GM18858 (cell line): ENCODE measurements around the gene ANXA1.

ENCODE experiments used
- ATAC-seq: cut with Tn5 transposase; IDR thresholded peaks from one replicate; pipeline ENCODE4 v1.9.1; 2021; ENCODE audit not compliant: unreplicated experiment

The ANXA1 gene, protein sequence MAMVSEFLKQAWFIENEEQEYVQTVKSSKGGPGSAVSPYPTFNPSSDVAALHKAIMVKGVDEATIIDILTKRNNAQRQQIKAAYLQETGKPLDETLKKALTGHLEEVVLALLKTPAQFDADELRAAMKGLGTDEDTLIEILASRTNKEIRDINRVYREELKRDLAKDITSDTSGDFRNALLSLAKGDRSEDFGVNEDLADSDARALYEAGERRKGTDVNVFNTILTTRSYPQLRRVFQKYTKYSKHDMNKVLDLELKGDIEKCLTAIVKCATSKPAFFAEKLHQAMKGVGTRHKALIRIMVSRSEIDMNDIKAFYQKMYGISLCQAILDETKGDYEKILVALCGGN

GRCh38 chr9:73151653-73152542, at the start of gene ANXA1:
ANXA1 (plus strand) TSS chr9:73151865; CDS start chr9:73158536, 6,671 bp downstream.
- ATAC-seq: no peak

DNA sequence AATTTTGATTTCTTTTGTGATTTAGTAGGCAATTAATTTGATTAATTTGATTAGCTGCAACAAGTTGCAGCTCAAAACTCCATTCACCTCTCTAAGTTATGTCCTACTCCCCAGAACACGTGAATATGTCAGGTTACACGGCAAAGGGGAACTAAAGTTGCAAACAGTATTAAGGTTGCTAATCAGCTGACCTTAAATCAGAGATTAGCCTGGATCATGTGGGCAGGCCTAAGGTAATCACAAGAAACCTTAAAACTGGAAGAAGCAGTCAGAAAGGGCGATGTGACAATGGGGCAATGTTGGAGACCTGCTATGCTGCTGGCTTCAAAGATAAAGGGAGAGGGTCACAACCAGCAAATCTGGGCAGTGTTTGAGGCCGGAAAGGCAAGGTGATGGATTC, 47.3 kb upstream of the ANXA1 start:
- no peak for ATAC-seq

DNA sequence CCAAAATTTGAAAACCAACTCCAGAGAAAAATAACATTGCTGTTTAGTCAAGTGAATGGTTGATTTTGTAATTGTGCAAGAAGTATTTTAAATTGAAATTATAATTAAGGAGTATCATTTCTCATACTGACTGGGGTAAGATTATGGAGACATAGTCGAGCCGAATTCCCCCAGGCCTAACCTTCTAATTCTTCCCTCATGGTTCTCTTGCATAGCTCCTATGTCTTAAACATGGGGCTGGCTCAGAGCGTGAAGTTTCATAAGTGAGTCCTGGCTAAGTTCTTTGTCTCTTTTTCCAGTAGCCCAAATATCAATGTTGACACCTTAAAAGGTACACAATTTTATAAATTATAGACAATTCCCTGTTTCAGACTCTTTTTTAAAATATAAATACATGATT, 46.7 kb upstream of the ANXA1 start:
- no peak for ATAC-seq

DNA sequence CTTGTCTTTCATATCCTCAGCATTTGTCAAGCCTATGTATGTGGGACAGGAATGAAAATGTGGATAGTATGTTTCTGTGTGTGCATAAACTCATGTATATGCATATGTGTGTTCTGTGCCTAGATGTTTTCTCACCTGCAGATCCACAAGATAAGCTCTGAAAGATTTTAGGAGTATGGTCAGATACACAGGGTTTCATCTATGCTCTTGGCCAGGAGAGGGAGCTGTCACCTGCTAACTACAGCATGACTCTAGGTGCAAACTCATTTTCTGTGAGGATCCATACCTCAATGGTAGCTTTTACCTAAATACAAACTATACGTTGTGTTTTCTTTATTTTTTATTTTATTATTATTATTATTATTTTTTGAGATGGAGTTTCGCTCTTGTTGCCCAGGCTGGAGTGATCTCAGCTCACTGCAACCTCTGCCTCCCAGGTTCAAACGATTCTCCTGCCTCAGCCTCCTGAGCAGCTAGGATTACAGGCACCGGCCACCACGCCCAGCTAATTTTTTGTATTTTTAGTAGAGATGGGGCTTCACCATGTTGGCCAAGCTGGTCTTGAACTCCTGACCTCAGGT, 44.1 kb upstream of the ANXA1 start:
- ATAC-seq: peak; percentile 87

- no peak for ATAC-seq
Measured at GRCh38 chr9:73114058-73114457, 37.6 kb upstream of the ANXA1 start.

DNA sequence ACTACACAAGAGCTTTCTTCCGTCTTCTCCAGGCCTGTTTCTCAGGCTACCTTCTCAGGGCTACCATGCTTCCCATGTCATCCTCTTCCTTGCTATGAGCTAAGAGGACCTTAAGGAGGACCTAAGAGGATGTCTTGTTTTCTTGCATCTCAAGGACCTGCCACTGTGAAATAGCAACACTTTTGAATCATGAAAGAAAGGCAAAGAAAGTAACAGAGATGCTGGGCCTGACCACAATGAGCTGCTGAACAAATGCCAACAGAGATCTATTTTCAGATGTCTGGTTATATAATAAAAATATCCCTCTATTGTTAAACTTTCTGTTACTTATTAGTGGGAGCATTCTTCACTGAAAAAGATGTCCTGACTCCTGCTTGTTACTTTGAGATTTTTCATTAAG, 36.7 kb upstream of the ANXA1 start:
- no peak for ATAC-seq

- ATAC-seq: no peak
Measured at GRCh38 chr9:73116031-73116430, 35.6 kb upstream of the ANXA1 start.

GRCh38 chr9:73116880-73117279, 34.8 kb upstream of the ANXA1 start:
- no peak for ATAC-seq

GRCh38 chr9:73118286-73118685, 33.4 kb upstream of the ANXA1 start:
- no peak for ATAC-seq

DNA sequence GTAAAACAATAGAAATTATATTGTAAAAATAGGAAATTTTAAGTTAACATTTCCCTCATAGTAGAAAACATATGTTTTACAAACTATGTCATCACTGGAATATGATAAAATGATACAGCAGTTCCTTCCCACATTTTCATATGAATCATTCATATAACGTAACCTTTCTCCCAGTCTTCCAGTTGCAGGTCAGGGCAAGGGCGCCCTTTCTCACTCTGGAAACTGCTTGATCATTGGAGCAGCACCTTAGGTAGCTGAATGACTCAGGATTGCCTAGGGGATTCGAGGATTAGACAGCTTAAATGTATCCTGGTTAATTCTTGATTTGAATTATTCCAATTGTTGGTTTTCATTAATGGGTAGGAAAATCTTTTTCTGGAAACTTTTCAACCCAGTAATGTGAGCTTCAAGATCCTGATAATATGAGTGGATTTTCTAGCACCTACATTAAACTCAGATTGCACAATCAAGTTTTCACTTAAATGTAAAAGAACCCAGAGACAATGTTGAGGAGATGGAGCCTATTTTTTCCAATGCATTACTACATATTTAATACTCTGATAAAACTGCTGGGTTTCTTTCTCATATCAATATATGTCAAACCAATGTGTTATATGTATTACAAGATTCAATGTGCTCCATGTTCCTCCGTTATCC, 32.6 kb upstream of the ANXA1 start:
- no peak for ATAC-seq

DNA sequence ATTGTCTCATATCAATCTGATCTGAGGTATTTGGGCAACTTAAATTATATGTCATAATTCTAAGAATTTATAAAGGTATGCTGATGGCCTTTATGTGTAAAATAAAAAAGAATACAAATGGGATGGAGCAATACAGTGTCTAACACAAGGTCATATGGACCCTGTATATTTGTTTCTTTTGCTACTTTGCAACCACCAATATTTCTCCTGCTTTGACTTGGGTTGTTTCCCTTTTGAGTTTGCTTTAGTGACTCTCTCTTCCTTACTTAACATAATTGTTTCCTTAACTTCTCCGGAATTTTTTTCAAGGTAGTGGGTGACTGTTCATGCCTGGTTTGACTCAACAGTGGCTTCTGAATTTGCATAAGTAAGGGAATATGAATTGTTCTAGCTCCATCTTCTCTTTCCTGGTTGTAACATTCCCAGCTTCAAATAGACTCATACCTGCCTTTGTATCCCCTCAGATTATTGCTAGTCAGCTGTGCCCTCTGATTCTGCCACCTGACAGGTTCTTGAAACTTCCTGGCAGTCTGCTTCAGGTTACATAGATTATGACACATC, 30.2 kb upstream of the ANXA1 start:
- ATAC-seq: no peak

DNA sequence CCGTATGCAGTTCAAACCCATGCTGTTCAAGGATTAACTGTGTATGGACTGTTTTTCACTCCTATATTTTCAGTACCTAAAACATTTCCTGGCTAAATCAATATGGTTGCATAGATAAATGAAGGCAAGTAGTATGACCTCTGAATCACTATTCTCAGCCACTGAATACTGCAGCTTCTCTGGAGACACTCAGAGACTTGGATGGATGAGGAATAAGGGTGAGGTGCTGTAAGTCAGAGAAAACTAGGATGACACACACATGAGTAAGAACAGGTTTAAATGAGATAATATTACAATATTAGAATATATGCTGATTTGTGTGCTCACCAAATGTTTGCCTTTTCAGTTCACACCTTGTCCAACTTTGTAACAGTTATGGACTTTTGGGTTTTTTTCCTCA, 26.0 kb upstream of the ANXA1 start:
- ATAC-seq: no peak

DNA sequence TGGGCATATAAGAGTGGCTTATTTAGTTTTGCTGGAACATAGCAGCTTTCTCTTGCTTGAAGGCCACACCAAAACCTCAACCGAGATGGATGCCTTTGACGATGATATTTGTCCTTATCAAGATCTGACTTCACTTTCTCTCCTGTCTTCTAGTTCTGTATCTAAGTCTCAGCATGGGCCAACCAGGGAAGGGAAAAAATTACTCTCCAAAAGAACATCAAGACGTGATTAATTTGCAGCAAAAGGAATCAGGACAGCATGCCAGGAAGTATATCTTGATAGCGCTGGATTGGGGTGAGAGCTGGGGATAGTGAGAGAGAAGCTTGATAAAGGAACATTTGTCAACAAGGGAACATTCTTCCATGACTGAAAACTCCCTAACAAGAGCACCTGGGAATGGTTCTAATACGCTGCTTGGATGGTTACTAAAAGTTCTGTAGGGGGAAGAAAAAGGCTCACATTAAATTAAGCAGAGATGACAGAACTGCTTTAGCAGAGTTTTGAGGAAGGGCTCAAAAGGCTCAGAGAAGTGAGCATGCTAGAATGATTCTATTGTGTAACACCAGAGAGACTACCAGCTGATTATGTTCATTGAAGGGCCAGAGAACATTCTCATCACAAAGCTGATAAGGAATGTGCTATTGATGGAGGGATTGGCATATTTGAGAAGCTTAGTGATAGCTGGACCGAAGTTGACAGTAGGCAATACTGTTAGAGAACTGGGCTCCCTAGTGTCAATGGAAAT, 21.6 kb upstream of the ANXA1 start:
- ATAC-seq: no peak

DNA sequence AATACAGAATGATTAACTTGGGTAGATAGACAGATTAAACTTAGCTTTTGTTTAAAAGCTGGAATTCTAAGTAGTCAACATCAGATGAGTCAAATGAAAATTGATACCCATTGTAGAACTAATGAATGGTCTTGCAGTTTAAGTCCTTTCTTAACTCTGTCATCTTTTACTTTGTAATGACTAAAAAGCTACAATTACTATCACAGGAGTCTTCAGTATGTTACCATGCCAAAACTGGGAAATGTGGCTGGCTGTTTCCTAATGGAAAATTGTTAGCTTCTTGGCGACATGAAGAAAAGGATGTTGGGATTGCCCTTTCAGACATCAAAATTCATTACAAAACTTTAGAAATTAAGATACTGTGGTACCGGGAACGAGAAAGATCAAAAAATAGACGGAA, 20.2 kb upstream of the ANXA1 start:
- no peak for ATAC-seq

- peak; percentile 92 for ATAC-seq
Measured at GRCh38 chr9:73132034-73132776, 19.5 kb upstream of the ANXA1 start.

DNA sequence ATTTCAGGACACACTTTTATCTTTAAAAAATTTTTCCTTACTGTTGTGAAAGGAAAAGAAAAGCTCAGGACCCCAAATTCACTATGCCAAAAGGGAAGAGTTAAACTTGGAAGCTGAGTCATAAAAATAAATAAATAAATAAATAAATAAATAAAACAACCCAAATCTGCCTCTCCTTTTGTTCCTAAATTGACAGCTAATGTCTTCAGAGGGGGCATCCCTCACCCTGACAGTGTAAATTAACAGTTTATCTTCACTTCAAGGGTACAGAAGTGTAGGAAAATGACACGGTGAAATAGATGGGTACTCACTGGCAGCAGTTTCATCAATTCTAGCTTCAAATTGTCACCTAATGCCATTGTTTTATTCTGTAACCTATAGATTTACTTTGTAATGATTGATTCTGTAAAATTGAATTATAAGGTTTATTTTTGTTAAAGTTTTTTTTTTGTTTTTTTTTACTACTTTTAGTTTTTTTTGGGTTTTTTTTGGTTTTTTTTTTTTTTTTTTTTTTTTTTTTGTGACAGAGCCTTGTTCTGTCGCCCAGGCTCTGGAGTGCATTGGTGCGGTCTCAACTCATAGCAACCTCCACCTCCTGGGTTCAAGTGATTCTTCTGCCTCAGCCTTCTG, 18.5 kb upstream of the ANXA1 start:
- ATAC-seq: no peak

- peak; percentile 43 for ATAC-seq
Measured at GRCh38 chr9:73133921-73134407, 17.7 kb upstream of the ANXA1 start.

- no peak for ATAC-seq
Measured at GRCh38 chr9:73135394-73135793, 16.3 kb upstream of the ANXA1 start.

DNA sequence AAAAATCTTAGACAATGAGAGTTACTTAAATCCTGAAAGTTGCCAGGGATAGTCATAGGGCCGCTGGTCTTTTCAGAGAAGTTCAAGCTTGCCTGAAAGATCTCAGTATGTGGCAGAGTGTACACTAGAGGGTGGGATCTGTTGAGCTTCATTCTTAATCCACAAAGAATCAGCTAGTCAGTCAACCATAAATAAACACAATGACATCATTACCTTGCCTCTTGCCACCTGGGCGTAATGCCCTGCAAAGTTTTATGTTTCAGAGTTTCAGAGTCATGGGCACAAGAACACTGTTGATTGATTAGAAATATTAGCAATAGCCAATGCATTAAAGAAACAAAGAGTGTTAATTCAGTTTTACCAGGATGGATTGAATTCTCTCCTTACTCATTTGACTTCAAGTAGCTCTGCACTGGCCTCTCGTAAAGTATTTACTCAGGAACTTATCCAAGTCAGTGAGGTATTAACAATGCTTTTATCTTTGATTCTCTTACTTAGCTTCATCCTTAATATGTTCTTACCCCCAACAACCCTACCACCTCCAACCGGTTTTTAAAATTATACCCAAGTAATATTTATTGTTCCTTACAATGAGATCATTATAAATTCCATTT, 14.3 kb upstream of the ANXA1 start:
- no peak for ATAC-seq
